HepG2 (cell line): ENCODE results near the gene KRTAP10-8. TPM values are rescaled to one million over a fixed set of nuclear protein-coding genes. Genes with fewer than 3 reads are reported as not detected.

Experiments used
- ATAC-seq: fragments of 200-7000 bp; cut with Tn5 transposase; 3 replicates; pipeline ENCODE4 v1.9.1; 2020; ENCODE audit warnings: mild to moderate bottlenecking, moderate library complexity
- BruUV-seq: library from RNA; stranded (reverse); fragments of 400-500 nt; replicated peaks from 2 replicates; lab custom pipeline; 2021; lab: Mats Ljungman, UMichigan
- CTCF ChIA-PET: fragments of 300-600 bp; formaldehyde crosslinking; extraction: SDS; loops from one replicate; lab custom pipeline; 2021; ENCODE audit warnings: low total read pairs, inconsistent platforms, low intra/inter-chr PET ratio; lab: Yijun Ruan, JAX
- POLR2A ChIA-PET: fragments of 350-600 bp; sonication (Branson Sonifier 250); formaldehyde crosslinking; loops from one replicate; lab custom pipeline; 2020; ENCODE audit warnings: antibody characterized with exemption, inconsistent platforms; lab: Yijun Ruan, JAX
- DNase-seq: peaks from one replicate; pipeline ENCODE4 v3.0.0-alpha.2; 2015; ENCODE audit warnings: low spot score
- FAIRE-seq: peaks from 3 replicates; lab custom pipeline; 2011; peaks lifted over from hg19 to GRCh38; lab: Jason Lieb, UNC
- H2AFZ ChIP-seq: one replicate; pipeline ENCODE4 v1.6.1; 2011; ENCODE audit warnings: low read length, inconsistent platforms
- H3K27ac ChIP-seq: fragments of 300-600 bp; 3 replicates; pipeline ENCODE4 v1.8.0; 2011; ENCODE audit warnings: mixed run types, mild to moderate bottlenecking, mixed read lengths, low read length, inconsistent platforms; ENCODE audit not compliant: insufficient read depth; ENCODE audit errors: extremely low read length
- H3K27me3 ChIP-seq, 2 experiments: fragments of 200-600 bp in 1 of 2; 2 replicates in 1 of 2; 3 replicates in 1 of 2; pipeline versions ENCODE4 v1.6.0 to v1.8.0; 2011; ENCODE audit warnings: low read length in 2 of 2, mild to moderate bottlenecking in 2 of 2, moderate library complexity in 2 of 2, inconsistent platforms in 1 of 2; ENCODE audit not compliant: insufficient read depth in 2 of 2, control insufficient read depth in 1 of 2
- H3K36me3 ChIP-seq, 2 experiments: fragments of 200-600 bp in 1 of 2; replicated peaks in 1 of 2; 2 replicates in 1 of 2; 3 replicates in 1 of 2; pipeline versions ENCODE4 v1.5.1 to v1.8.0; 2011; ENCODE audit warnings: low read length in 2 of 2, inconsistent platforms in 1 of 2; ENCODE audit not compliant: insufficient read depth in 2 of 2, control insufficient read depth in 1 of 2
- H3K4me1 ChIP-seq: 2 replicates; pipeline ENCODE4 v1.5.1; 2012; ENCODE audit warnings: low read length, inconsistent platforms; ENCODE audit not compliant: insufficient read depth
- H3K4me2 ChIP-seq: 2 replicates; pipeline ENCODE4 v1.6.0; 2011; ENCODE audit warnings: low read depth, low read length, inconsistent platforms
- H3K4me3 ChIP-seq, 3 experiments: fragments of 200-600 bp in 1 of 3; sonication (generic), shearing (Covaris generic) in 1 of 3; replicated peaks in 1 of 3; 2 replicates each; pipeline ENCODE4 v1.5.1; 2011 to 2016; ENCODE audit warnings: low read length in 3 of 3, inconsistent platforms in 2 of 3, low read depth in 2 of 3, mild to moderate bottlenecking in 2 of 3, control low read depth in 1 of 3, mixed read lengths in 1 of 3; ENCODE audit not compliant: insufficient read depth in 1 of 3
- H3K79me2 ChIP-seq: one replicate; pipeline ENCODE4 v1.6.1; 2011; ENCODE audit warnings: low read length, inconsistent platforms; ENCODE audit not compliant: insufficient read depth
- H3K9ac ChIP-seq: 2 replicates; pipeline ENCODE4 v1.6.0; 2011; ENCODE audit warnings: mild to moderate bottlenecking, low read depth, low read length, inconsistent platforms; ENCODE audit not compliant: insufficient read depth
- H3K9me3 ChIP-seq: 2 replicates; pipeline ENCODE4 v1.5.1; 2012; ENCODE audit warnings: mild to moderate bottlenecking, low read length
- H4K20me1 ChIP-seq: 2 replicates; pipeline ENCODE4 v1.6.0; 2011; ENCODE audit warnings: inconsistent platforms, mild to moderate bottlenecking, low read length, moderate library complexity; ENCODE audit not compliant: insufficient read depth
- HNRNPH1 ChIP-seq: fragments of 200-400 bp; formaldehyde crosslinking; optimal IDR thresholded peaks from 2 replicates; pipeline ENCODE3; 2017; ENCODE audit warnings: mild to moderate bottlenecking, low read depth, low read length
- MED8 ChIP-seq: sonication (generic); formaldehyde crosslinking; IDR thresholded peaks from 2 replicates; pipeline ENCODE4 v1.8.1; 2023; ENCODE audit warnings: mild to moderate bottlenecking, missing genetic modification reagents; ENCODE audit not compliant: insufficient replicate concordance
- MTA3 ChIP-seq: sonication (generic); formaldehyde crosslinking; IDR thresholded peaks from 2 replicates; pipeline ENCODE4 v1.4.0; 2020; ENCODE audit warnings: missing genetic modification reagents
- PCBP1 ChIP-seq: fragments of 200-400 bp; formaldehyde crosslinking; IDR thresholded peaks from 2 replicates; pipeline ENCODE4 v1.6.1; 2017; ENCODE audit warnings: mild to moderate bottlenecking, low read depth, low read length, borderline replicate concordance
- PHF21A ChIP-seq: sonication (generic); formaldehyde crosslinking; IDR thresholded peaks from 2 replicates; pipeline ENCODE4 v1.5.0; 2020; ENCODE audit warnings: mild to moderate bottlenecking, missing genetic modification reagents
- RFX3 ChIP-seq: IDR thresholded peaks from 2 replicates; pipeline ENCODE4 v1.6.1; 2016; ENCODE audit warnings: missing biosample characterization, missing genetic modification reagents
- SRY ChIP-seq: sonication (generic); formaldehyde crosslinking; IDR thresholded peaks from 2 replicates; pipeline ENCODE4 v1.8.0; 2022; ENCODE audit warnings: mild to moderate bottlenecking, missing genetic modification reagents
- ZFP62 ChIP-seq: sonication (generic); formaldehyde crosslinking; IDR thresholded peaks from 2 replicates; pipeline ENCODE4 v1.4.0; 2020; ENCODE audit warnings: missing genetic modification reagents
- ZNF569 ChIP-seq: sonication (generic); formaldehyde crosslinking; IDR thresholded peaks from 2 replicates; pipeline ENCODE4 v1.5.0; 2020; ENCODE audit warnings: mild to moderate bottlenecking, missing genetic modification reagents, moderate library complexity, borderline replicate concordance
- ZNF629 ChIP-seq: sonication (generic); formaldehyde crosslinking; conservative IDR thresholded peaks from 2 replicates; pipeline ENCODE4 v1.5.0; 2020; ENCODE audit warnings: missing genetic modification reagents
- WGBS: methylation state at CpG from one replicate; pipeline ENCODE4 v1.1.6; 2017; ENCODE audit warnings: low lambda C conversion rate; 5-methylcytosine and 5-hydroxymethylcytosine counted together
- in situ Hi-C: cut with HindIII; loops from 2 replicates; pipeline ENCODE4 v1.10.0; 2017; ENCODE audit warnings: low pct_unique_long_range_greater_than_20kb; ENCODE audit not compliant: extremely low pct_ligation_motif_present
- intact Hi-C: fragments of 100-400 bp; cut with micrococcal nuclease; formaldehyde crosslinking; loops from one replicate; pipeline ENCODE4 v1.10.0; 2022; ENCODE audit not compliant: unreplicated experiment
- polyA plus RNA-seq, 8 experiments: library from polyadenylated mRNA; depleted of rRNA in 3 of 8; stranded (reverse) in 7 of 8; unstranded in 1 of 8; fragments of >200 nt; fragmentation: Illumina TruSeq in 4 of 8; extraction: Trizol in 4 of 8; gene quantifications; 2 replicates each; pipeline versions ENCODE4 v1.2.1 to v1.2.3, GENCODE V29; 2011 to 2016; ENCODE audit warnings: low read depth in 4 of 8, missing spikeins in 1 of 8, mixed read lengths in 1 of 8; ENCODE audit not compliant: insufficient read depth in 1 of 8
- total RNA-seq, 5 experiments: library from RNA; depleted of rRNA; stranded (reverse); fragments of >200 nt; fragmentation: Illumina TruSeq; extraction: Trizol; gene quantifications; 2 replicates each; pipeline ENCODE4 v1.2.3, GENCODE V29; 2016; ENCODE audit warnings: low read depth in 1 of 5
- TF ChIP-seq, protein P1 (sequence below): sonication (generic); formaldehyde crosslinking; IDR thresholded peaks from 2 replicates; pipeline ENCODE4 v1.8.0; 2022; ENCODE audit warnings: mild to moderate bottlenecking, missing genetic modification reagents, moderate library complexity
- TF ChIP-seq, protein P2 (sequence below): sonication (generic); formaldehyde crosslinking; IDR thresholded peaks from 2 replicates; pipeline ENCODE4 v1.5.0; 2020; ENCODE audit warnings: mild to moderate bottlenecking, missing genetic modification reagents

KRTAP10-8 gene
- total and polyA plus RNA-seq, 2 of the 13 experiments (the other 11 are each of a cell fraction or from before 2014, with no cell fraction given), result not detected

DNA sequence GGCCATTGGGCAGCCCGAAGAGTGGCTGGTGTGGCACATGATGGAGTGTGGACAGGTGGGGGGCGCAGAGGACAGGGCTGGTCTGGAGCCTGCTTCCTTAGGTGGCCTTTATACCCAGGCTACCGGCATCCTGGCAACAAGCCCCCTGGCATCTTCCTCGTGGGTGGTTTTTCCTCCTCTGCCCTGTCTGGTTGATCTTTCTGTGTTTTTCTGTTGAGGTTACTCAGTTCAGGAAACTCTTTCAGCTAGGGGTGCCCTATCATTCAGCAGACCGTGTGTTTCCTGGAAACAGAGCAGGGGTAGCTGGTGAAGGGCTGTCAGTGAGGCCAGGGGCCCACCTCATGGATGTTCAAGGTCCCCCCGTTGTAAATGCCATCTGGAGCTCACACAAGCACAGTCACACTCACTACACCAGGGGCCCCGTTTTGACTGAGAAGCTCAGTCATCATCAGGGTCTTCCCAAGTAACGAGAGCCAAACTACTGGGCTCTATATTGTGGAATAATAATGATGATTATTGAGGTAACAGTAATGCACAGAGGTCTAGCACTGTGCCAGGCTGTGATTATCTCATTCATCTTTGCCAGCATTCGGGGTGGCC lies 42.8 kb downstream of the KRTAP10-8 start, which contains the start of gene KRTAP12-4 (continued):
- TF ChIP-seq PCBP1 (no peak), MTA3 (CRISPR knock-in tag) (no peak)

DNA sequence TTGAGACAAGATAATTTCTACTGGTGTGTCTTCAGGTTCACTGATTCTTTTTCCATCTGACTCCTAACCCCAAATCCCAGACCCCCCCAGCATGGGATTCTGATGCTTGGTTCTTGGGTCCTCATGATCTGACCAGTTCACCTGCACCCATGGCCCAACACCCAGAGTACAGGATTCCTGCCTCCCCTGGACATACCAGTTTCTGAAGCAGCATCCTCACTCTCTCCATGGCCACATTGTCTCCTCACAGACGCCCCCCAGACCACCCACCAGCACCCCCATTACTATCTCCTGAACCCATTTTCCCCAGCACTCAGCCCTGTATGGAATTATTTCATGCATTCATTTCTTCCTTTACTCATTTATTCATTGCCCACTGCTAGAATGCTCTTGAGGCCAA lies 45.0 kb downstream of the KRTAP10-8 start:
- Histone ChIP-seq H3K36me3 (no peaks in the 10 kb centered on the region), H3K79me2 (no peaks in the 10 kb centered on the region), H3K27me3 (peaks cover 3 to 13% of the 10 kb centered on the region in 2 experiments; a peak in 2 of 5 replicates), H3K9me3 (peaks cover 4% of the 10 kb centered on the region; the same call in 1 of the 2 replicates), H3K9ac (no peak overlapping the region), H3K4me1 (peaks cover 9% of the 10 kb centered on the region; the same call in 1 of the 2 replicates), H3K27ac (no peak overlapping the region), H3K4me3 (no peak overlapping the region), H4K20me1 (no peaks in the 10 kb centered on the region), H3K4me2 (no peak overlapping the region), H2AFZ (no peak overlapping the region)
- ChIA-PET POLR2A (no interaction called here), CTCF (no interaction called here)
- BruUV-seq, result no TSS peak
- TF ChIP-seq HNRNPH1 (no peak), PHF21A (CRISPR knock-in tag) (no peak), ZNF629 (no peak), MED8 (CRISPR knock-in tag) (no peak), ZNF569 (CRISPR knock-in tag) (no peak), RFX3 (CRISPR knock-in tag) (no peak), SRY (no peak), ZFP62 (no peak)
- TF ChIP-seq, protein P1, sequence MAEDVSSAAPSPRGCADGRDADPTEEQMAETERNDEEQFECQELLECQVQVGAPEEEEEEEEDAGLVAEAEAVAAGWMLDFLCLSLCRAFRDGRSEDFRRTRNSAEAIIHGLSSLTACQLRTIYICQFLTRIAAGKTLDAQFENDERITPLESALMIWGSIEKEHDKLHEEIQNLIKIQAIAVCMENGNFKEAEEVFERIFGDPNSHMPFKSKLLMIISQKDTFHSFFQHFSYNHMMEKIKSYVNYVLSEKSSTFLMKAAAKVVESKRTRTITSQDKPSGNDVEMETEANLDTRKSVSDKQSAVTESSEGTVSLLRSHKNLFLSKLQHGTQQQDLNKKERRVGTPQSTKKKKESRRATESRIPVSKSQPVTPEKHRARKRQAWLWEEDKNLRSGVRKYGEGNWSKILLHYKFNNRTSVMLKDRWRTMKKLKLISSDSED, result no peak
- TF ChIP-seq, protein P2, sequence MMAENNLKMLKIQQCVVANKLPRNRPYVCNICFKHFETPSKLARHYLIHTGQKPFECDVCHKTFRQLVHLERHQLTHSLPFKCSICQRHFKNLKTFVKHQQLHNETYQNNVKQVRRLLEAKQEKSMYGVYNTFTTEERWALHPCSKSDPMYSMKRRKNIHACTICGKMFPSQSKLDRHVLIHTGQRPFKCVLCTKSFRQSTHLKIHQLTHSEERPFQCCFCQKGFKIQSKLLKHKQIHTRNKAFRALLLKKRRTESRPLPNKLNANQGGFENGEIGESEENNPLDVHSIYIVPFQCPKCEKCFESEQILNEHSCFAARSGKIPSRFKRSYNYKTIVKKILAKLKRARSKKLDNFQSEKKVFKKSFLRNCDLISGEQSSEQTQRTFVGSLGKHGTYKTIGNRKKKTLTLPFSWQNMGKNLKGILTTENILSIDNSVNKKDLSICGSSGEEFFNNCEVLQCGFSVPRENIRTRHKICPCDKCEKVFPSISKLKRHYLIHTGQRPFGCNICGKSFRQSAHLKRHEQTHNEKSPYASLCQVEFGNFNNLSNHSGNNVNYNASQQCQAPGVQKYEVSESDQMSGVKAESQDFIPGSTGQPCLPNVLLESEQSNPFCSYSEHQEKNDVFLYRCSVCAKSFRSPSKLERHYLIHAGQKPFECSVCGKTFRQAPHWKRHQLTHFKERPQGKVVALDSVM, result no peak
- no peak for ATAC-seq
- in situ Hi-C loops, result no loop called here
- WGBS, result 0% methylated on average over 1 of the region's 1 CpG
- no peak for FAIRE-seq
- no peak for DNase-seq
- intact Hi-C loops, result no loop called here
